Fibroblast of skin of back (primary cell): ENCODE data around the gene PTPRN2.

ENCODE experiments used
- DNase-seq: peaks from one replicate; pipeline ENCODE4 v3.0.0-alpha.2; 2013

Gene PTPRN2

DNA sequence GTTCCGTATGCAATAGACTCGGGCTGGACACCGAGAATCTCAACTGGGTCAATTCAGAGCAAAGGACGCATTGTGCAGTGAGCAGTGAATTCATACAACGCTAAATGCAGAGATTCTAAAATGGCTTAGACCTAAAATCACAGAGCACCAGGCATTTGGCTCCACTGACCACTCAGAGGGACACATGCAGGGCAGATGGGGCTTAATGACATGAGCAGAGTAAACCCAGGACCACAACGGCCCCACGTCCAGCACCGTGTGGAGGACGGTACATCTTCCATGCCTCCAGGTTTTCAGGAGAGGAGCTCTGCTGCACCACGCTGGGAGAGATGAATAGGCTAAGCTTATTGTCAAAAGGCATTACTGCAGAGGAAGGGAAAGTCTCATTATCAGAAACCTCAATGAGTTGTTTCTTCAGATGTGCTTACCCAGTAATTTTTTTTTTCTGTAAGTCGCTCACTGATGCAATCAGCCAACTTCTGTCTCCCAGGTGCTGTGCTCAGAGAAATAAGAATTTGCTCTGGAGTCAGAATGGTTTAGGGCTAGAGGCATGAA lies 555.0 kb downstream of the PTPRN2 start:
- DNase-seq: no peak

DNA sequence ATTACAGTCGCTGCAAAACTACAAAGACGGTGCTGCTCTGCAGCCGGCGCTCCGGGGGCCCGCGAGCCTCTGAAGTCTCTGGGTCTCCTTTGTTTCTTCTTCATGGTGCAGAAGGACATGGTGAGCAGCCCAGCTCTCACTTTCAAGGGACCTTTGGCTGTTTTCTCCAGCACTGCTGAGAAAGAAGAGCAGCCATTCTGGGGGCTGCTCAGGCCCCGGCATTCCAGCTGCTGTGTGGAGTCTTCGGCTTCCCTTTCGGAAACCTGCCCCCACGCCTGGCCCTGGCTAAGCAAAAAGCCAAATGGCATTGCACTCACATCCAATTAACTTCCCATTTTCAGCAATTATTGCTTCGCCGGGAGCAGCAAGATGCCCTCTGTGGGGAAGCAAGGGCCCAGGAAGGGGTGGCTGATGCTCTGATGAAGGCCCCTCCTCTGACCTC lies 555.7 kb downstream of the PTPRN2 start:
- DNase-seq: no peak

DNA sequence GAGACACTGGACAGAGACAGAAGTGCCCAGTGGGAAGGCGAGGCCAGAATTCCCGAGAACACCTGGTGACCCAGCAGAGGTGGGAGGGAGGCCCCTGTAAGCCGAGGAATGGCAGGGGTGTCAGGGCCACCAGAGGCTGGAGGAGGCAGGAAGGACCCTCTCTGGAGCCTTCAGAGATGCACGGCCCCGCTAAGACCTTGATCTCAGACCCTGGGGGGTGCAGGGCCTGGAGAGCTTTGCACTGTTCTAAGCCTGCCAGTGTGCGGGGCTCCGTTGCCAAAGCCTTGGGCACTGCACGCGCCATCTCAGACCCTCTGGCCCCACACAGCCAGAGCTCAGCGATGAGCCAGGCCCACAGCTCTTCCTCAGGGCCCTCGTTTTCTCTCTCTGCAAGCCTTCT lies 557.1 kb downstream of the PTPRN2 start:
- no peak for DNase-seq

DNA sequence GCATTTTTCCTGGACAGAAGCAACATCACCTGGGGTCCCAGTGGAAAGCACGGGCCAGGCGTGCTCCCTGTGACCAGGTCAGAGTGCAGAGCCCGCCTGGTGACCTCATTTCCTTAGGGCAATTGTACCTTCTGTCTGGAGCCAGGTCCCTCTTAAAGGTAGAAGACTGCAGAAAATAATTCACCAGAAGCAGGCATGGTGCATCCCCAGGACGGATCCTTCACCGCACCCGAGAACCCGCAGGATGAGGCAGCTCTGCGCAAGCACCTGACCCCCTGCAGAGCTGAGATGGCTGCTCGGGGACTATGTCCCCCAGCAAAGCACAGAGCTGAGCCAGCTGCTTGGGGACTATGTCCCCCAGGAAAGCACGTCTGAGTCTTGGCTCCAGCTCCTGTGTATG lies 557.6 kb downstream of the PTPRN2 start:
- DNase-seq: no peak

DNA sequence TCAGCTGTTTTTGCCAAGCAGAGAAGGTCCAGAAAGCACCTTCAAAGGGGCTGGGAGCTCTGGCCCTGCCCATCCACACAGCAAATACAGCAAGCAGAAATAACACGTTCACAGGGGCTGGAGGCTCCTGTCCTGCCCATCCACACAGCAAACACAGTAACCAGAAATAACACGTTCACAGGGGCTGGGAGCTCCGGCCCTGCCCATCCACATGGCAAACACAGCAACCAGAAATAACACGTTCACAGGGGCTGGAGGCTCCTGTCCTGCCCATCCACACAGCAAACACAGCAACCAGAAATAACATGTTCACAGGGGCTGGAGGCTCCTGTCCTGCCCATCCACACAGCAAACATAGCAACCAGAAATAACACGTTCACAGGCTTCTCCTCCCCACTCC lies 558.1 kb downstream of the PTPRN2 start:
- no peak for DNase-seq

DNA sequence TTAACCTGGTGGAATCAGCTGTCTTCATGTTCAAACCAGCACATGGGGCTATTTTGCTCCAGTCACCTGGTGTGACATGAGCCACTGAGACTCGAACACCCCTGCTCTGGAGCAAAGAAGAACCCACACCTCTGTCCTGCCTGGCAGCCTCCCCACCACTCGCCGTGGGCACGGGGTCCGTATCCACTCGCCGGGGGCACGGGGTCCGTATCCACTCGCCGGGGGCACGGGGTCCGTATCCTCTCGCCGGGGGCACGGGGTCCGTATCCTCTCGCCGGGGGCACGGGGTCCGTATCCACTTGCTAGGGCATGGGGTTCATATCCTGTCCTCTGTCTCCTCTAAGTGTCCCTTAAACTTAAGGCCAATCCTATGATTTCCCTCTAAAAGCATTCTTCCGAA lies 558.7 kb downstream of the PTPRN2 start:
- no peak for DNase-seq

DNA sequence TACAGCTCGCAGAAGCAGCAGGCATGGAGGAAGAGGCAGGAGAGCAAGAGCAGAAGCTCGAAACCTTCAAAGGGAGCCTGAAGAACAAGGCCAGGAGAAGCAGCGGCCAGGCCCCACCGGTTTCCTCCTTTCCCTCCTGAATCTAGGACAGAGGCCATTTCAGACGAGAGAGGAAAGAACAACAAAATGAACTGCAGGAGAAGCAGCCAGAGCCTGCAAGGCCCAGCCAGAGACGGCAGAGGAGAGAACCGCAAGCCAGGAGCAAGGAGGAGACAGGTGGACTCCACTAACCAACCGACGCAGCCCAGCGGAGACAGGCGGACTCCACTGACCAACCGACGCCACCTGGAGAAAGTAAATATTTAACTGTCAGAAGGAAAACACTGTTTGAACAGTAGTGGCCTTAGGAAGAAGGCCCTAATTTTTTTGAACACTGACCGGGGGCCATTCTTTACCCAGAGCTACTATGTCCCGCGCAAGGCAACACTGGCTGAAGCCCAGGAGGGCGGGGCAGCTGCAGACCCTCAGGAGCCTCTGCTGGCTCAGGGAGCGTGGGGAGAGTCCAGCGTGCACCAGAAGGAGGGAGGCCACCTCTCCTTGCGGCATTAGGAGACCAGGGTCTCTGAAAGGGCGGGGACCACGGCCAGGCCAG lies 559.2 kb downstream of the PTPRN2 start:
- no peak for DNase-seq

DNA sequence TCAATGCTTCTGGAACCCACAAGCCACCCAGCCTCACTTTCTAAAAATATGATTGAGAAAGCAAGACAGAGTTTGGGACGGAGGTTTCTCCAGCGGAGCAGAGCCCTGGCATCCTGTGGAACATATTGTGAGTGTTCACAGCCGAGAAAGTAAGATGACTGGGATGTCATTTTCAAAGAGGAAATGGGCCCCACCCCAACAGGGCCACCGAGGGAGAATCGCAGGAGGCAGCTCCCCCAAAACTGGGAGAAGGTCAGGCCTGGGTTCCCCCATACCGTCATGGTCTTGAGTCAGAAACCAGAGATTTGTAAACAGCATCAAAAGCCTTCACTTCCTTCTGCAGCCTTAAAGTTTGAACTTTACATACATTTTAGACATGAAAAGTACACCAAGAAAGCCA lies 560.0 kb downstream of the PTPRN2 start:
- DNase-seq: no peak

DNA sequence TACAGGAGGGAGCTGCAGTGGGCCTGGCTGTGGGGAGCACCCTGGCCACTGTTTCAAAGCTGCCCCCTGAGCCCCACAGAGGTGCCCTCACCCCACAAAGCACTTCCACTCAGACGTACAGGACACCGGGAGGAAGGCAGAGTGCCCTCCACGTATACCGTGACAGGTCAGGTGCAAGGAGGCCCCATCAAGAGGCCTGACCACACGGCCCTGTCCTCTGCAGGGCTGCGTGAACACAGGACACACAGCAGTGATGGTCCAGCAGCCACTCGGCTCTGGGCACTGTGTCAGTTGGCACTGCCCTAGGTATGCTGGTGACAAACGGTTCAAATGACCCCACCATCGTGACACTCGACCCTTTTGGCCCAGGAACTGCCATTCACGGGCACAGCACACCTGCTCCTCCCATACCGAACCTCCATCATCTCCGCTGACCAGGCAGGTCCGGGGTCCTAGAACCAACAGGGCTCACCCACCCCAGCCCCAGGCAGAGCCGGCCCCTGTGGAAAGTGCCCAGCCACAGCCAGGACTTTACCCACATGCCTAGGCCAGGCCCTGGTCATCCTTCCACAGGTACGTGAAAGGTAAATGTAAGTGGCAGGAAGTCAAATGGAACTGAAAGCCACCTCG lies 560.9 kb downstream of the PTPRN2 start:
- DNase-seq: no peak

DNA sequence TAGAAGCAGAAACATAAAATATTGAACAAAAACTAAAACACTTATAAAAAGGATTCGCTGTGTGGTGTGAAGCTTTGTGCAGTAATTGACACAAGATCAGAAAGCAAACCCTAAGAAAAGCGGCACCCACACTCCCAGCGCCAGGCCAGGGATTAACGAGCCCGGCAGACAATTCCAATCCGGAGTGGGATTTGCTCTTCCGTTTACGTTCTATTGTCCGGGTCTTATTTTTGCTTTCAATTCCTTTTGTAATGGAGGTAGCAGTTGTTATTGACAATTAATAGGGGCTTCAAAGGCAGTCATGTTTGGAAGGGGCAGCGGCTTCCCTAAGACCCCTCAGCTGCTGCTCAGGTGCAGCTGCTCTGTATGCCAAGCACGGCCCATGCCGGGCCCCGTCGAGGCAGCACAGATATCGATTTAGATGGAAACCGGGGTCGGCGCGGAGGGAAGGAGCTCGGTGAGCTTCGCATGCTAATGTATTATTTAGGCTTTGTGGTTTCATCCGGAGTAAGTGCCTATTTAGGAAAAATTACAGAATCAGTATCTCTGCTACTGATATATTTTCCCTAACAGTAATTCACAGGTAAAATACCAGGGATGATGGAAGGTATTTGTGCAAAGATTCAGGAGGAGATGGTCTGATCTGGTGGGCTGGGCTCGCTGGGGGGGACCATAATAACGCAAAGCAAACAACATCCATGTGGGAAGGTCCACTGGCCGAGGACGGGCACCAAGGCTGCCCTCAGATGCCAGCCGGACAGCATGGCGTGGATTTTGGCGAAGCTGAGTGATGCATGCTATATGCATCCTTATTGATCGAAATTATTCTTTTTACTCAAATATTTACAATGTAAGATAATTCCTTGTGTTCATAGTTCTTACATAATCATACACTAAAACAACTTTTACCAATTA lies 561.7 kb downstream of the PTPRN2 start:
- DNase-seq: no peak

DNA sequence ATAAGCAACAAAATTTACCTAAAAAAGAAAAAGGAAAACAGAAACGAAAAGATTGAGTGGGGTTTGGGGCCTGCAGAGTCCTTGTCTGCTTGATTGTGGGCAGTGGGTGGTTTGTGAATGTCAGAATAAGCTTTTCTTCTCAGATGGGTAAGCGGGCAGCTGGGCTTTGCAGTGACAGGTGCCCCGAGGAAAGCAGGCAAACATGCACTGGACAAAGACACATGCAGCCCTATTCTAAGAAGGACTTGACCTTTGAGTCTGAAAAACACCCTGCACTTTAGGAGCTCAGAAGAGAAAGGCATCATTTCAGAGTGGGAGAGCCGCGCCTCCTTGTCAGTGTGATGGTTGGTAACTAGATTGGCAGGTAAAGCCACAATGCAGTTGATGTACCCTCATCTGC lies 562.7 kb downstream of the PTPRN2 start:
- DNase-seq: no peak

DNA sequence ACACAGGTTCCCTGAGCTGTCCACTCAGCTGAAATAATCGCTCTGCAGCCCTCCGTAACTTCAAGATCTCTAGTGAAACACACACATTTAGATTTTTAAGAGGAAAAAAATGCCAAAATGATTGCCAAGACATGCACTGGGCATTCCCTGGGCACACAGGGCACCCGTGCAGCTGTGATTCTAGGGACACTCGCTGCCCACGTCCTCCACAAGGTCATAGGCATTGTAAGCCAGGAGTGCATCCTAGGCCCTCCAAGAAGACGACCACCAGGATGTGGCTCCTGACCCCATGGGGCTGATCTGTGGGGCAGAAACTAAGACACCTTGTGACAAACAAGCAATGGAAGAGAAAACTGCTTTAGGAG lies 563.3 kb downstream of the PTPRN2 start:
- no peak for DNase-seq

DNA sequence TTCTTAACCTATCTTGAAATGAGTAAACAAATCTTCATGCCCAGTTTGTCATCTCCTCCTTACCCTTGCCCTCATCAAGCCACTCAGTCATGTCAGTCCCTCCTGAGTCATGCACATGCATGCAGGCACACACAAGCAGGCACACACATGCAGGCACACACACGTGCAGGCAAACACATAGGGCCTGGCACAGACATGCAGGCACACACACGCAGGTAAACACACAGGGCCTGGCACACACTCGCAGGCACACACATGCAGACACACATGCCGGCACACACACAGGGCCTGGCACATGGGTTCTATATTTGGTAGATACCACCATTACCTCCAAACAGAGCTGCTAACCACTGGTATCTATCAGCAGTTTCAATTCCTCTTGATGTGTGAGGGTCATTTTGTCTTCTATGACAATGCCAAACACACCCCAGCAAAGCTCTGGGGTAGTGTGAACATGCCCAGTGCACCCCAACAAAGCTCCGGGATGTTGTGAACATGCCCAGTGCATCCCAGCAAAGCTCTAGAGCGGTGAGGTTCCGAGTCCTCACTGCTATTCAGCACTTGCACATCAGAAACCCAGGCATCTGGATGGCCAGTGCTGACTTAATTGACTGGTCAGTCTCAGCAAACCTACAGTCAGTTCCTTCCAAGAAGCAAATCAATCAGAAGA lies 563.8 kb downstream of the PTPRN2 start:
- DNase-seq: no peak

DNA sequence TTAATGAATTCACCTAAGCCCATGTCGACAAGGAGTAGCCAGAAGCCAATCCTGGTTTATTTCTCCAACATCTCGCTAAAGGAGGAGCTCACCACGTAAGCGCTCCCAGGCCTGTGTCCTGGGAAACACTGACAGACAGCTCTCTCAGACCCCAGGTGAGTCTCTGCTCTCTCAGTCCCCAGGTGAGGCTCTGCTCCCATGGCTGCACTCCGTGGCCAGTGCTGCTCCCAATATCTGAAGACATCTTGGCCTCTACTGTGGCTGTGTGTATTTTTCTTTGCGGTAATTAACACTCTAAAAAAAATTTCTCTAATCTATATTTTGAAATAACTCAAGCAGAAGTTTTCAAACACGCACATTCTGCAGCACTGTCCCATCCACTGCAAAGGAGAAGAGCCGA lies 564.5 kb downstream of the PTPRN2 start:
- DNase-seq: no peak

DNA sequence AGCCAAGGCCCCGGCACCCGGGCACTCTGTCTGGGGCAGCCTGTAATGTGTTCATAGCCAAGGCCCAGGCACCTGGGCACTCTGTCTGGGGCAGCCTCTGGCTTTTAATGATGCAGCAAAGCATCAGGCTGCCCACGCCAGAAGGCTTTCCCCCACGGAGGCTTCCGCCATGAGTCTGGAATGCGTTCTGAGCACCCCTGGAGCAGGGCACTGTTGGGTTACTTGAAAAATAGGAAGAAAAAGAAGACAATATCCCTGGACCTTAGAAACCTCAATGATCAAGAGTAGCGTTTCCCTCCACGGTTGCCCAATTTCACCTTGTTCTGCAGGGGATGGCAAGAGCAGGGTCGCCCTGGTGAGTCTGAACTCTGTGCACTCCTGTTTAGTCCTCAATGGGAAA lies 565.0 kb downstream of the PTPRN2 start:
- no peak for DNase-seq

DNA sequence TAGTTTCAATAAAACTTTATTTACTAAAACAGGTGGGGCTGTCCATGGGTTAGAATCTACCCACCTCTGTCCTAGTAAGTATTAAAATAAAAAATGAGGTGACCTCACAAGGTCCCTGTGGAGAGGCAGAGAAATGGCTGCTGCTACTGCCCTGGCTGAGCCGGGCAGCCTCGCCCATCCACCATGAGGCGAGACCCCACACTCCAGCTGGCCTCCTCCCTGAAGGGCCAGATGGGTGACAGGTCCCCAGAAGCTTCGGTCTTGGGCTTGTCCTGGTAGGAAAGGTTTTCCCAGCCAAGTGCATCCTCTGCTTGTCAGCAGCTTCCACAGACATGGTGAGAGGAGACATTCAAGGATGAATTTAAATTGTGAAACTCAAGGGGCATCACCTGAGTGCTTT lies 565.8 kb downstream of the PTPRN2 start:
- no peak for DNase-seq

DNA sequence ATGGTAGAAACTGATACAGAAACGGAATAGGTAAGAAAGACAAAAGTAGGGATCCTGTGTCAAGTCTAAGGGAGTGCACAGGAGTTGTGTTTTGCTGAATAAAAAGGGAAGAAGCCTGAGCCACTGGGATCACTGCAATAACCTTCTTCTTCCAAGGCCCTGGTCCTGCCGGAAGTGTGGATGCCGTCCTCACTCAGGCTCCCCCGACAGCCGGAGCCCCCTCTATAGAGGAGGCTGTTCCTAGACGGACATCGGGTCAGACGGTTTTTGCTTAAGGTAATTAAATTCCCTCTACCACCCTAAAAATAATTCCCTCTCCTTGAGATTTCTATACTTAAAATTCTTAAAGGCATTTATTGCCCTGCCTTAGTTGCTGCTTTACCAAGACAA lies 566.9 kb downstream of the PTPRN2 start:
- no peak for DNase-seq

DNA sequence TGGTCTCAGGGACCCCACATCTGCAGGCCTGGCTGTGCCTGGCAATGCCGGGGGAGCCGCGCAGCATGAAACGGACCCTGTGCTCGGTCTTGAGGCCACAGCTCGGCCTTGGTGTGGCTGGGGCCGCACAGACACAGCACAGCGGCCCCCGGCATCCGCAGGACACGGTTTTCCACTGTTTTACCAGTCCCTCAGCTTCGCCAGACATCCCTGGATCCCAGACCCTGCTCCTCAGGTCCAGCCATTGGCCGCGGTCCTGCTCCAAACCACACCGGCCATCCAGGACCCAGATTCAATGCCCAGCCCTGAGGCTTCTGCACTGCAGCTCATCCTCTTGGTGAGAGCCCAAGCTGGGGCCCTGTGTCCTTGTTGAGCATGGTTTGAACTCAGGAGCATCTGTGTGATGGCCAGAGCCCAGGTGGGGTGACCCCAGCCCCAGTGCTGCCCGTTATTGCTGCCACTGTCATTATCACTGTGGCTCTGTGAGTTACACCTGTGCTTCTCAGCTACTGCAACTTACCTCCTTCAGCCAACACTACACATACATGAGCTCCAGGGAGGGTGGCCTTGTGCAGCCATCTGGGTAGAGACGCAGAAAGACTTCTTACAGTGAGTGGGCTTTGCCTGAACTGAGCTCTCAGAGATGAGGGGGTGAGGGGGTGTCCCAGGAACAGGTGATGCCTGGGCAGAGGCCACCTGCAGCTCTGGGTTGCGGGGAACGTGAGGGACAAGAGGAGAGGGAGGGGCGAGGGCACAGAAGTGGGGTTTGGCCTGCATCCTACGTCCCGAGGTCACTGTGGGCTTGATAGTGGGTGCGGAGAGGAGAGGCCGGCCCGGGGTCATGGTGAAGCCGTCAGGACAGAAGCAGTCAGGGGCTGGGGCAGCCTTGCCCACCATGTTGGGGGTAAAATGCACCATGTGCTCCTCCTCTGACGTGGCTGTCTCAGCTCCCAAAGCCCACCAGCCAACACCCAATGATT lies 567.6 kb downstream of the PTPRN2 start:
- no peak for DNase-seq

DNA sequence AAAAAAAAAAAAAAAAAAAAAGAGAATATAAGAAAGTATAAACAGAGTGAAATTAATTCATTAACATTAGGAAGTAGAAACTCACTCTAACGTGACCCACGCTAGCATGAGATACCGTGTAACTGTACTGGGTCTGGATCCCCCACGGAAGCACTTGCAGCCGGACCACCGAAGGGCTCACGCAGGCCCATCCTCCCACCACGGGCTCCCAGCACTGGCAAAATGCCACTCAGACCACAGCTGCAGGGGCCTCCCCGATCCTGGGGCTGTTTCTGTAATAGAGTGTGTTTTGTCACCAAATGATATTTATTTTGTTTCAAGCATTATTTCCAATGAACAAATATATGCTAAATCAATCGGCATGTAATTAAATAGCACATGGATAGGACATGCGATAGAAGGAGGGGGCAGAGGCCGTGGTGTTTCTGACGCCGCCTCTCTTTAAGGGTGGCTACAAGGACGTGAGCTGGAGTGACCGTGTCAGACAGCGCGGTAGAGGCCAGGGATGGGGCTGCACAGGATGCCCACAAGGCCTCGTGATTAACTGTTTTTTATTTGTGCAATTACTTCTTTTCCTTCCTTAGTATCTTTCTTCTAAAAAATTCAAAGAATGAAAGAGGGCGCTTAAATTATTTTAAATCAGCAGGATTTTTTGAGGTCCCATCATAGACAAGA lies 568.5 kb downstream of the PTPRN2 start:
- no peak for DNase-seq

DNA sequence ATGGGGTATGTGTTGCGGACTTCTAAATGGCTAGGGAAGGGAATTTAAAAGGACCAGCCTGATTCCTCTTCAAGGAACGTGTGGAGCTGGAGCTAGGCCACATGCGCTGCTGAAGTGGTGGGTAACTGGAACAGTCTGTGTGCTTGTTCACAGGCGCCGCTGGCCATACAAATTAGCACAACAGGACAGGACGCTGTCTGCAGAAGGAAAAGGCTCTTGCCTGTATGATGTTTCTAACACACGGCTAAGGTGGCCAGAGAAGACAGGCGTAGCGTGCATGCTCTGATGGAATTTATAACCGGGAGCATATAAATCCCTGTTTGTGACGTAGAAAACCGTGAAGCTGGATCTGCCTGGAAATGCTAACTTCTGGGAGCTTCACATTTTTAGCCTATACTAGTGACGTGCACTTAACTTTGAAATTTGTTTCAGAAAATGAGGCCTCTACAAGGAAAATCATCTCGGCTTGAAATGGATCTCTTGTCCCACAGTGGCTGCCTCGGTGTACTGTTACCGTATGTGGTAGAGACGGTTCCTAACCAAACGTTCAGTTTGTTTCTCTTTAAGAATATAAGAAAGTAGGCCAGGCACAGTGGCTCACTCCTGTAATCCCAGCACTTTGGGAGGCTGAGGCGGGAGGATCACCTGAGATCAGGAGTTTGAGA lies 569.4 kb downstream of the PTPRN2 start:
- DNase-seq: no peak
